CD4-positive, alpha-beta memory T cell (primary cell): ENCODE measurements around the gene DIP2B. TPM values are rescaled to one million over a fixed set of nuclear protein-coding genes. Genes with fewer than 3 reads are reported as not detected.

Source experiments
- CTCF ChIA-PET: fragments of 350-600 bp; sonication (Branson Sonifier 250); formaldehyde crosslinking; loops from one replicate; lab custom pipeline; 2021; ENCODE audit warnings: inconsistent platforms; ENCODE audit not compliant: partially characterized antibody; lab: Charles Lee
- POLR2A ChIA-PET: fragments of 350-600 bp; sonication (Branson Sonifier 250); formaldehyde crosslinking; loops from one replicate; lab custom pipeline; 2021; ENCODE audit not compliant: partially characterized antibody; lab: Charles Lee
- DNase-seq, 5 donors: peaks; one replicate each; pipeline versions ENCODE4 v3.0.0 to v3.0.0-alpha.2; 2020 to 2022; ENCODE audit warnings: mixed read lengths in 1 of 5
- H3K27ac ChIP-seq: one replicate; pipeline ENCODE4 v1.7.0; 2013; ENCODE audit warnings: low read depth, low read length
- H3K27me3 ChIP-seq: 2 replicates; pipeline ENCODE4 v1.7.0; 2013; ENCODE audit warnings: mild to moderate bottlenecking, low read length, moderate library complexity; ENCODE audit not compliant: insufficient read depth
- H3K36me3 ChIP-seq: 2 replicates; pipeline ENCODE4 v1.7.0; 2013; ENCODE audit warnings: mild to moderate bottlenecking, low read length, moderate library complexity; ENCODE audit not compliant: insufficient read depth
- H3K4me1 ChIP-seq: 2 replicates; pipeline ENCODE4 v1.7.0; 2013; ENCODE audit warnings: mild to moderate bottlenecking, low read length, moderate library complexity; ENCODE audit not compliant: insufficient read depth
- H3K4me3 ChIP-seq, 2 donors: one replicate each; pipeline ENCODE4 v1.7.0; 2013; ENCODE audit warnings: low read length in 2 of 2, mild to moderate bottlenecking in 1 of 2
- H3K9me3 ChIP-seq, 2 donors: one replicate each; pipeline ENCODE4 v1.7.0; 2013; ENCODE audit warnings: low read length in 2 of 2, control low read depth in 1 of 2; ENCODE audit not compliant: control insufficient read depth in 1 of 2
- H3K27ac Mint-ChIP-seq, 7 donors: one replicate each; pipeline ENCODE4 v1.8.0; 2020 to 2021; ENCODE audit warnings: mixed read lengths in 7 of 7, mild to moderate bottlenecking in 6 of 7, inconsistent platforms in 3 of 7, moderate library complexity in 3 of 7
- H3K27me3 Mint-ChIP-seq, 2 donors: one replicate each; pipeline ENCODE4 v1.8.0; 2020 to 2021; ENCODE audit warnings: mixed read lengths in 2 of 2
- H3K36me3 Mint-ChIP-seq, 2 donors: one replicate each; pipeline ENCODE4 v1.8.0; 2020 to 2021; ENCODE audit warnings: mixed read lengths in 2 of 2, inconsistent platforms in 1 of 2, mild to moderate bottlenecking in 1 of 2
- H3K4me1 Mint-ChIP-seq, 4 donors: one replicate each; pipeline ENCODE4 v1.8.0; 2020 to 2021; ENCODE audit warnings: mixed read lengths in 4 of 4, mild to moderate bottlenecking in 1 of 4
- H3K4me3 Mint-ChIP-seq, 8 donors: one replicate each; pipeline ENCODE4 v1.8.0; 2020 to 2021; ENCODE audit warnings: mixed read lengths in 8 of 8, mild to moderate bottlenecking in 7 of 8, moderate library complexity in 6 of 8, inconsistent platforms in 3 of 8
- H3K9me3 Mint-ChIP-seq, 8 donors: one replicate each; pipeline ENCODE4 v1.8.0; 2020 to 2021; ENCODE audit warnings: mixed read lengths in 8 of 8, mild to moderate bottlenecking in 5 of 8, inconsistent platforms in 3 of 8, moderate library complexity in 1 of 8
- intact Hi-C: fragments of 100-400 bp; cut with micrococcal nuclease; formaldehyde crosslinking; loops from one replicate; pipeline ENCODE4 v1.15.1; 2023
- polyA plus RNA-seq, 2 donors: library from polyadenylated mRNA; unstranded; fragments of 300-500 nt; fragmentation: Illumina TruSeq; gene quantifications; one replicate each; pipeline ENCODE4 v1.2.3, GENCODE V29; 2021
- total RNA-seq, 2 experiments: library from RNA; stranded (reverse); gene quantifications; one replicate each; pipeline ENCODE4 v1.2.3, GENCODE V29; 2021

Gene DIP2B
- total and polyA plus RNA-seq, 4 experiments from 2014 or later: 3.8 to 29.1 (median 20.0) TPM

- Histone ChIP-seq H3K9me3 (no peaks in the 10 kb centered on the region), H3K27ac (no peak overlapping the region), H3K36me3 (no peaks in the 10 kb centered on the region), H3K4me1 (peaks cover 2% of the 10 kb centered on the region), H3K4me3 (no peak overlapping the region), H3K27me3 (no peaks in the 10 kb centered on the region)
- H3K27ac Mint-ChIP-seq: no peak overlapping the region
- intact Hi-C loops: no loop called here
- DNase-seq: no peak
- ChIA-PET CTCF (interaction anchor here (2.7 kb wide), 1 partner anchor 9 kb away, joined by 15 read pairs; no protein-coding TSS in a partner anchor), POLR2A (no interaction called here)
- H3K9me3 Mint-ChIP-seq: no peaks in the 10 kb centered on the region
- peaks cover 14 to 30% (median 19%) of the 10 kb centered on the region in 4 donors for H3K4me1 Mint-ChIP-seq
- H3K36me3 Mint-ChIP-seq: peaks cover 0 to 14% of the 10 kb centered on the region in 2 donors
- no peak overlapping the region for H3K4me3 Mint-ChIP-seq
- no peaks in the 10 kb centered on the region for H3K27me3 Mint-ChIP-seq
Observed at GRCh38 chr12:50547742-50548141, 43.0 kb downstream of the DIP2B start.

- Histone ChIP-seq H3K27ac (no peak overlapping the region), H3K4me1 (peaks cover 5% of the 10 kb centered on the region), H3K9me3 (no peaks in the 10 kb centered on the region), H3K27me3 (no peaks in the 10 kb centered on the region), H3K4me3 (no peak overlapping the region), H3K36me3 (no peaks in the 10 kb centered on the region)
- peaks cover 3 to 19% of the 10 kb centered on the region in 2 donors for H3K36me3 Mint-ChIP-seq
- no peaks in the 10 kb centered on the region for H3K27me3 Mint-ChIP-seq
- peak overlapping the region in 2 of 7 donors; percentile 9 to 27 for H3K27ac Mint-ChIP-seq
- no peak for DNase-seq
- peaks cover 28 to 43% (median 32%) of the 10 kb centered on the region in 4 donors for H3K4me1 Mint-ChIP-seq
- ChIA-PET CTCF (interaction anchor here (0.8 to 2.7 kb wide), 2 partner anchors 11 to 30 kb away, joined by 5 to 15 read pairs; no protein-coding TSS in a partner anchor), POLR2A (no interaction called here)
- intact Hi-C loops: no loop called here
- H3K4me3 Mint-ChIP-seq: no peak overlapping the region
- H3K9me3 Mint-ChIP-seq: no peaks in the 10 kb centered on the region
Observed at GRCh38 chr12:50549885-50550284, 45.1 kb downstream of the DIP2B start.

DNA sequence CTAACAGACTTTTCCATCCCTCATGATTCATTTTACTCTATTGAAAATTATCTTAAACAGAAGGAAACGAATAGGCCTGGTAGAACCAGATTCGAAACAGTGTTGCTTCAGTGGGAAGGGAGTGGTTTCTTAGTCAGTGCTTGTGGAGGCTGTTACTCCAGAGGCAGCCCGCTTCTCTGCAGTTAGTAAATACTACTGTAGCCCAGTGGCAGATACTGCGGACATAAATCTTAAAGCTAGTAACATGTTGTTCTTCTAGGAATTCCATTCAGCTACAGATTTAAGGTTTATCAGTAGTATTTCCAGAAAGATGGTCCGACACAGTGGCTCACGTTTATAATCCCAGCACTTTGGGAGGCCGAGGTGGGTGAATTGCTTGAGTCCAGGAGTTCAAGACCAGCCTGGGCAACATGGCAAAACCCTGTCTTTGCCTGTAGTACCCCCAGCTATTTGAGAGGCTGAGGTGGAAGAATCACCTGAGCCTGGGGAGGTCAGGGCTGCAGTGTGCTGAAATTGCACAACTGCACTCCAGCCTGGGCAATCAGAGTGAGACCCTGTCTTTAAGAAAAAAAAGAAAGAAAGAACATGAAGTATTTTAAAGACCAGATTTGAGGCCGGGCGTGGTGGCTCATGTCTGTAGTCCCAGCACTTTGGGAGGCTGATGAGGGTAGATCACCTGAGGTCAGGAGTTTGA is 45.9 kb downstream of the DIP2B start:
- Histone ChIP-seq H3K4me3 (no peak overlapping the region), H3K9me3 (no peaks in the 10 kb centered on the region), H3K27me3 (no peaks in the 10 kb centered on the region), H3K27ac (no peak overlapping the region), H3K4me1 (peaks cover 13% of the 10 kb centered on the region), H3K36me3 (no peaks in the 10 kb centered on the region)
- ChIA-PET POLR2A (no interaction called here), CTCF (interaction anchor here (0.6 to 2.7 kb wide), 2 partner anchors 12 to 1175 kb away, joined by 3 to 15 read pairs; no protein-coding TSS in a partner anchor)
- intact Hi-C loops: no loop called here
- no peak for DNase-seq
- Mint-ChIP-seq H3K4me1 (peaks cover 36 to 49% (median 38%) of the 10 kb centered on the region in 4 donors), H3K36me3 (peaks cover 3 to 18% of the 10 kb centered on the region in 2 donors), H3K27ac (peak overlapping the region in 1 of 7 donors; percentile 64), H3K4me3 (no peak overlapping the region), H3K9me3 (no peaks in the 10 kb centered on the region), H3K27me3 (no peaks in the 10 kb centered on the region)

GRCh38 chr12:50551866-50552265 is 47.1 kb downstream of the DIP2B start:
- no peak overlapping the region for H3K4me3 Mint-ChIP-seq
- Histone ChIP-seq H3K9me3 (no peaks in the 10 kb centered on the region), H3K4me1 (peaks cover 15% of the 10 kb centered on the region), H3K27me3 (no peaks in the 10 kb centered on the region), H3K36me3 (no peaks in the 10 kb centered on the region), H3K4me3 (no peak overlapping the region), H3K27ac (no peak overlapping the region)
- POLR2A ChIA-PET: interaction anchor here (0.6 kb wide), 1 partner anchor 30 kb away, joined by 3 read pairs; no protein-coding TSS in a partner anchor
- no peak for DNase-seq
- intact Hi-C loops: no loop called here
- CTCF ChIA-PET: no interaction called here
- peaks cover 3 to 12% of the 10 kb centered on the region in 2 donors for H3K36me3 Mint-ChIP-seq
- H3K4me1 Mint-ChIP-seq: peaks cover 34 to 45% (median 35%) of the 10 kb centered on the region in 4 donors
- H3K27ac Mint-ChIP-seq: peak overlapping the region in 1 of 7 donors; percentile 4
- H3K27me3 Mint-ChIP-seq: no peaks in the 10 kb centered on the region
- H3K9me3 Mint-ChIP-seq: no peaks in the 10 kb centered on the region

GRCh38 chr12:50554651-50555050 is 49.9 kb downstream of the DIP2B start:
- Mint-ChIP-seq H3K27me3 (no peaks in the 10 kb centered on the region), H3K4me3 (no peak overlapping the region), H3K4me1 (peaks cover 34 to 46% (median 42%) of the 10 kb centered on the region in 4 donors), H3K9me3 (no peaks in the 10 kb centered on the region), H3K36me3 (peaks cover 3 to 18% of the 10 kb centered on the region in 2 donors), H3K27ac (peak overlapping the region in 1 of 7 donors; percentile 3)
- Histone ChIP-seq H3K27ac (no peak overlapping the region), H3K27me3 (no peaks in the 10 kb centered on the region), H3K4me1 (peaks cover 15% of the 10 kb centered on the region), H3K36me3 (no peaks in the 10 kb centered on the region), H3K4me3 (no peak overlapping the region), H3K9me3 (no peaks in the 10 kb centered on the region)
- no peak for DNase-seq
- intact Hi-C loops: no loop called here
- ChIA-PET POLR2A (no interaction called here), CTCF (no interaction called here)

DNA sequence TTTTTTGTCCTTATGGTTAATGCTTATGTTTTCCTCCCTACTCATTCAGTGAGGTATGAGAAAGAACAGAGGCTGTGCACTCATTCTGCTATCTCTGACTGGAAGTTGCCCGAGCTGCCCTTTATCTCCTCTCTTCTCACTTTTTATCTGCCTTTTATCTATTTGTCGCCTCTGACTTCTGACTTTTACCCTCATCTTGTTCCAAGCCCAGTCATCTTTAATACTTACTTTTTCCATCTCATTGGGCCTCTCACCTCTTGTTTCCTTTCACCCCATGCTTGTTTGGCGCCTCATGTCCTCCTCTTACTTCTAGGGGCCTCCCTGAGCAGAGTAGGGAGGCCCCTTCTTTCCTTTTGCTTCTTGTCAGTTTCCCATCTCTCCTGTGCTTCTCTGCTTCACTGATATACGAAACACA is 50.7 kb downstream of the DIP2B start:
- Mint-ChIP-seq H3K27me3 (no peaks in the 10 kb centered on the region), H3K4me1 (peaks cover 31 to 43% (median 38%) of the 10 kb centered on the region in 4 donors), H3K36me3 (peaks cover 3 to 18% of the 10 kb centered on the region in 2 donors), H3K4me3 (peak overlapping the region in 1 of 8 donors; percentile 22), H3K9me3 (no peaks in the 10 kb centered on the region), H3K27ac (peak overlapping the region in 5 of 7 donors; percentile 3 to 61 (median 12))
- Histone ChIP-seq H3K9me3 (no peaks in the 10 kb centered on the region), H3K27ac (no peak overlapping the region), H3K4me1 (peaks cover 15% of the 10 kb centered on the region), H3K4me3 (no peak overlapping the region), H3K27me3 (no peaks in the 10 kb centered on the region), H3K36me3 (no peaks in the 10 kb centered on the region)
- ChIA-PET POLR2A (no interaction called here), CTCF (no interaction called here)
- intact Hi-C loops: no loop called here
- no peak for DNase-seq

DNA sequence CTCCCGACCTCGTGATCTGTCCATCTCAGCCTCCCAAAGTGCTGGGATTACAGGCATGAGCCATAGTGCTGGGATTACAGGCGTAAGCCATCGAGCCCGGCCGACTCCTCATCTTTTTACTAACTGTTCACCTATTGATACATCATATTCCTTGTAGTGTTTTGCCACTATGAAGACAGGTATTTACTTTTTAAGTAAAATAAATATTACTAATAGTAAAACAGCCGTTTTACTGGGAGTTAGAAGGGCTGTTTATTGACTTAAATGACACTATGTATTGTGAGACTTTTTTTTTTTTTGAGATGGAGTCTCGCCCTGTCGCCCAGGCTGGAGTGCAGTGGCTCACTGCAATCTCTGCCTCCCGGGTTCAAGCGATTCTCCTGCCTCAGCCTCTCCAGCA is 51.5 kb downstream of the DIP2B start:
- Mint-ChIP-seq H3K36me3 (peaks cover 3 to 18% of the 10 kb centered on the region in 2 donors), H3K9me3 (no peaks in the 10 kb centered on the region), H3K4me1 (peaks cover 33 to 47% (median 40%) of the 10 kb centered on the region in 4 donors), H3K27ac (peak overlapping the region in 2 of 7 donors; percentile 1 to 35), H3K27me3 (no peaks in the 10 kb centered on the region), H3K4me3 (no peak overlapping the region)
- no peak for DNase-seq
- peaks cover 19% of the 10 kb centered on the region for H3K4me1 ChIP-seq
- CTCF ChIA-PET: no interaction called here
- intact Hi-C loops: no loop called here
- no peaks in the 10 kb centered on the region for H3K27me3 ChIP-seq
- no peak overlapping the region for H3K4me3 ChIP-seq
- POLR2A ChIA-PET: no interaction called here
- H3K9me3 ChIP-seq: no peaks in the 10 kb centered on the region
- H3K36me3 ChIP-seq: no peaks in the 10 kb centered on the region
- H3K27ac ChIP-seq: no peak overlapping the region
